Activated T-cell treated with anti-CD3 and anti-CD28 coated beads for 48 hours (primary cell): ENCODE measurements around the gene PNLIPRP2.

Experiments
- DNase-seq: peaks from one replicate; pipeline ENCODE4 v3.0.0-alpha.2; 2020; ENCODE audit warnings: low read depth

PNLIPRP2 gene

GRCh38 chr10:116683821-116684220, 63.1 kb downstream of the PNLIPRP2 start:
- no peak for DNase-seq

- no peak for DNase-seq
Observed at GRCh38 chr10:116684781-116685180, 64.0 kb downstream of the PNLIPRP2 start.

- no peak for DNase-seq
Observed at GRCh38 chr10:116685807-116686206, 65.1 kb downstream of the PNLIPRP2 start.

DNA sequence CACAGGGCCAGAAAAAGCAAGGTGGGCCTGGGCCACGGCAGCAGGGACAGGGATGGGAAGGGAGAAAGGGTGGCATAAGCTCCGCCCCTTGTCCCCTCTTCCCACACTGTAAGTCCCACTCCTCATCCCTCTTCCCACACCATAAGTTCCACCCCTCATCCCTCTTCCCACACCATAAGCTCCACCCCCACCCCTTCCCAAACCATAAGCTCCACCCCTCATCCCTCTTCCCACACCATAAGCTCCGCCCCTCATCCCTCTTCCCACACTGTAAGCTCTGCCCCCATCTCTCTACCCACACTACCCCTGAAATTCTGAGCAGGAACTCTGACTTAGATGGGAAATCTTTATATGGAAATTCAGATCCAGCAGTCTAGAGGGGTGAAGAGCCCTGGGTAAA, 65.9 kb downstream of the PNLIPRP2 start:
- DNase-seq, result no peak

DNA sequence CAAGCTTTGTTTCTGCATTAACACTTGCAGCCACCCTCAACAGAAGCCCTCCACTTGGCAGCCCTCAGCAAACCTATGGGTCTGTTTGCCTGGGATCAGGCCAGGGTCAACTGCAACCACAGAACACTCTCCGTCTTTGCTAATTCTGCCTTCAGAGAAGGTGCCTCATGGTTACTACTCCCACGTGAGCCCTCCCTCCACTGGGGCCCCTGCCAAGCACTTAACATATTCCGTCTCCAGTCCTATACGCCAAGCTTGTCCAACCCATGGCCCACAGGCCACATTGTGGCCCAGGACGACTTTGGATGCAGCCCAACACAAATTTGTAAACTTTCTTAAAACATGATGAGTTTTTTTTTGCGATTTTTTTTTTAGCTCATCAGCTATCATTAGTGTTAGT, 66.9 kb downstream of the PNLIPRP2 start:
- no peak for DNase-seq

GRCh38 chr10:116688241-116688711, 67.5 kb downstream of the PNLIPRP2 start:
- DNase-seq, result no peak

- no peak for DNase-seq
Observed at GRCh38 chr10:116688741-116689495, 68.2 kb downstream of the PNLIPRP2 start.

DNA sequence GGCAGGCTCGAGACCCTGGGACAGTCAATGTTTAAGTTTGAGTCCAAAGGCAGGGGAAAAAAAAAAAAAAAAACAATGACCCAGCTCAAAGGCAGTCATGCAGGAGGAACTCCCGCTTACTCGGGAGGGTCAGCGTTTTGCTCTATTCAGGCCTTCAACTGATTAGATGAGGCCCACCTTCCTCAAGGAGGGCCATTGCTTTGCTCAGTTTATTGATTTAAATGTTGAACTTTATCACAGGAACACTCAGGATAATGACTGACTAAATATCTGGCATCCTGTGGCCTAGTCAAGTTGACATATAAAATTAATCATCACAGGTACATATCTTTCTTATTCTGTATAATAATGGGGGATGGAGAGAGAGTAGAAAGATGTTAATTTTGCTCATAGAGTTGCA, 69.0 kb downstream of the PNLIPRP2 start:
- no peak for DNase-seq

DNA sequence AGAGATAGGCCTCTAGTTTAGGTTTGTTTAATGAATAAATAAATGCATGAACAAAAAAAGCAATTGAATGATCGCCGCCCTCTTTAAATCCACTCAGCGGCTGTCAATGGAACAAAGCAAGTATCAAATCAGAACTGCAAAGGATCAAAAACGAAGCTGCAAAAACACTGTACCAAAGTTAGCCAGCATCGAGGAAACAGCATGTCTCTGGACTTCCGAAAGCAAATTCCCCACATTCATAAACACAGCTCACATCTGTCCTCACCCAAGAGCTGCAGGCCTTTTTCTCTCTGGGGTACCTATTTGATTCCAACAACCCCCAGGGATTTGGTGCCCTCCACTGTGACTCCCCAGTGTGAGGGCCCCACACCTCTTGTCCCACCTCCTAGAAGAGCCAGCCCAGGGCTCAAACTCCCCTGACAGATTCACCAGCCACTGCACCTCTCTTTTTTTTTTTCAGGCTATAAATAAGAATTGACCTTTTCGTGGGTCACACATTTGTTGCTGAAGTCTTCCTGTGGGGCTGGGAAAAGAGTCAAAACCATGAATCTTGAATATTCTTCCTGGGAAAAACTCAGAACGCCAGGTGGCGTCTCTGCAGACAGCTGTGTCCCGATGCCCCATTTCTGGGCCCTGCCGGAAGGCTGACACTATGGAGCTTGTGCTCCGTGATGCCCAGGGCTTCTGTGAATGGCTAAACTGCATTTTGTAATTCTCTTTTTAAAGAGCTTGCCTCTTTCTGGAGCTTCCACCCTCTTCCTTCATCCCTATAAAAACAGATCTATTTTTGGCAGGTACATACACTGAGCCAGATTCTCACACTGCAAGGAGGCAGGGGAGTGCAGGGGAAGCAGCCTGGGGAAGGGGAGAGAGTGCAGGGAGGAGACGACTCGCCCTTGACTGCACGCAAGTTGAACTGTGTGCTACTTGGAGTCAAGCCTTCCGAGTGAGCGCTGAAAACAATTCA, 69.9 kb downstream of the PNLIPRP2 start:
- no peak for DNase-seq

GRCh38 chr10:116691635-116692034, 70.9 kb downstream of the PNLIPRP2 start:
- DNase-seq, result no peak

DNA sequence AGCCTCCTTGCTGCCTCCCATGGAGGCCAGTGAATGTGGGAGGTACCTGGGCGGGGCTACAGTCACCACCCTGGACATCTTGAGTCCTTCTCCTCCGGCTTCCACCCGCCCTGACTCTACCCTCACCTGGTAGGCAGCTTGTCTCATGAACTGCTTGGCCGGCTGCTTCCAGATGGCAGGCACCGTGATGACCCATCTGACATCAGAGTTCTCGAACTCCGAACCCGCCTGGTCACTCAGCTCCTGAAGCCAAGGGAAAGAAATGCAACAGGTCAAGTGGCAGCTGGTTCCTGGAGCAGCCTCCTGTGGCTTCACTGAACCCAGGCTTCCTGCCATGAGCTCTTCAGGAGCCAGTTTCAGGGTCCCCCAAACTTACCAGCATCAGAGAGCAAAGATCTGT, 71.5 kb downstream of the PNLIPRP2 start:
- no peak for DNase-seq

- DNase-seq, result no peak
Observed at GRCh38 chr10:116694243-116694926, 73.6 kb downstream of the PNLIPRP2 start.
